Tibial artery (tissue), 4 donors: ENCODE measurements around the gene STUB1.

ENCODE experiments used
- DNase-seq, 2 donors: peaks; one replicate each; pipeline ENCODE4 v3.0.0-alpha.2; 2019
- H3K27ac ChIP-seq, 2 donors: fragments of 200-600 bp; sonication (generic) in 1 of 2; 1 replicate in 1 of 2; 2 replicates in 1 of 2; pipeline ENCODE4 v1.5.1; 2018 to 2019; ENCODE audit warnings: mild to moderate bottlenecking in 1 of 2
- H3K27me3 ChIP-seq, 2 donors: fragments of 200-600 bp; sonication (generic) in 1 of 2; one replicate each; pipeline versions ENCODE4 v1.5.1 to v1.6.0; 2016 to 2019
- H3K36me3 ChIP-seq, 3 donors: fragments of 200-600 bp; sonication (generic) in 2 of 3; one replicate each; pipeline ENCODE4 v1.5.1; 2016 to 2019; ENCODE audit warnings: mild to moderate bottlenecking in 2 of 3
- H3K4me1 ChIP-seq, 4 donors: fragments of 200-600 bp; sonication (generic) in 2 of 4; 1 replicate in 3 of 4; 2 replicates in 1 of 4; pipeline ENCODE4 v1.5.1; 2016 to 2019
- H3K4me3 ChIP-seq, 2 donors: fragments of 200-600 bp; sonication (generic) in 1 of 2; 1 replicate in 1 of 2; 2 replicates in 1 of 2; pipeline ENCODE4 v1.5.1; 2018 to 2019; ENCODE audit warnings: mild to moderate bottlenecking in 2 of 2
- H3K9me3 ChIP-seq, 3 donors: fragments of 200-600 bp; sonication (generic) in 1 of 3; one replicate each; pipeline ENCODE4 v1.5.1; 2016 to 2019
- CTCF ChIP-seq, 2 experiments: fragments of 200-600 bp in 1 of 2; fragments of 450-650 bp in 1 of 2; IDR thresholded peaks; one replicate each; pipeline ENCODE4 v1.5.1; 2017 to 2019; ENCODE audit warnings: antibody characterized with exemption in 2 of 2, mild to moderate bottlenecking in 1 of 2, moderate library complexity in 1 of 2
- intact Hi-C: fragments of 100-400 bp; cut with DNase I; formaldehyde crosslinking; loops from one replicate; pipeline ENCODE4 v1.15.0; 2023; ENCODE audit warnings: low total_unique reads

STUB1 gene

GRCh38 chr16:677316-678190 is 2.7 kb upstream of the STUB1 start:
- no peak for TF ChIP-seq CTCF (IDR thresholded peaks at IDR 0.05)
- no peak overlapping the region for H3K4me3 ChIP-seq
- H3K9me3 ChIP-seq: no peaks in the 10 kb centered on the region
- H3K27ac ChIP-seq: no peak overlapping the region
- no peak for DNase-seq
- intact Hi-C loops: no loop called here
- H3K36me3 ChIP-seq: peaks cover 18 to 37% (median 26%) of the 10 kb centered on the region in 3 donors
- peaks cover 0 to 8% of the 10 kb centered on the region in 2 donors for H3K27me3 ChIP-seq
- H3K4me1 ChIP-seq: peaks cover 0 to 54% (median 38%) of the 10 kb centered on the region in 4 donors

DNA sequence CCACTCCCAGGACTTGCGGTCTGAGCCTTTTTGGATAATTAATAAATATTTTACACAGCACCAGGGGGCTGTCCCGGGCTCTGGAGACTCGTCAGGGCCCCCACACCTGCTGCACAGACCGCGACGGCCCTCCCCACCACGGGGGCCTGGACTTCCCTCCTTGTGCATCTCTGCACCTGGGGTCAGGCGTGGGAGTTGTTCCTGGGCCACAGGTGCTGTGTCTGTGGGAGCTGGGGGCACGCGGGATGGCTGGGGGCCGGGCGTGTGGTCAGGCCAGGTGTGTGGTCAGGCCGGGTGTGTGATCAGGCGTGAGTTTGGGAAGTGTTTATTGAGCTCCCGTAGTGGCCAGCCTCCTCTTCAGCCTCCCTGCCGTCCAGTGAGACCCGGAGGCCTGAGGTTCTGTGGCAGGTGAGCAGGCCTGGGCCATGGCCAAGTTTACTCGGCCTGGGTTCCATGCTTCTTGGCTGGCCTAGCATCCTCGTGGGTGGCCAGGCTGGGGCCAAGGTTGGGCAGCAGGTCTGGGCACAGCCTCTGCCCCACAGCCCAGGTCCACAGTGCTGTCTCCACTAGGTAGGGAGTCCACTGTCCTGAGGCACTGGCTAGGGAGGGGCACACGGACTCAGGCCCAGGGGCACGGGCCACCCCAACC is 1.9 kb upstream of the STUB1 start:
- H3K36me3 ChIP-seq: peaks cover 18 to 37% (median 23%) of the 10 kb centered on the region in 3 donors
- no peak overlapping the region for H3K27ac ChIP-seq
- intact Hi-C loops: no loop called here
- no peaks in the 10 kb centered on the region for H3K9me3 ChIP-seq
- peaks cover 2 to 62% (median 44%) of the 10 kb centered on the region in 4 donors for H3K4me1 ChIP-seq
- no peak for DNase-seq
- H3K4me3 ChIP-seq: no peak overlapping the region
- TF ChIP-seq CTCF (IDR thresholded peaks at IDR 0.05): no peak
- peaks cover 0 to 8% of the 10 kb centered on the region in 2 donors for H3K27me3 ChIP-seq

- Histone ChIP-seq H3K4me1 (peaks cover 3 to 67% (median 50%) of the 10 kb centered on the region in 4 donors), H3K9me3 (no peaks in the 10 kb centered on the region), H3K27ac (peak overlapping the region; percentile 79 to 87), H3K36me3 (peaks cover 17 to 31% (median 18%) of the 10 kb centered on the region in 3 donors), H3K4me3 (peak overlapping the region; percentile 60 to 81), H3K27me3 (peaks cover 0 to 8% of the 10 kb centered on the region in 2 donors)
- intact Hi-C loops: no loop called here
- no peak for TF ChIP-seq CTCF (IDR thresholded peaks at IDR 0.05)
- DNase-seq: peak; percentile 59 to 87
Observed at GRCh38 chr16:678858-679813, 1.1 kb upstream of the STUB1 start.

GRCh38 chr16:680625-680945 is 375 bp downstream of the STUB1 start:
- Histone ChIP-seq H3K4me1 (peaks cover 3 to 71% (median 54%) of the 10 kb centered on the region in 4 donors), H3K36me3 (peaks cover 17 to 27% (median 18%) of the 10 kb centered on the region in 3 donors), H3K4me3 (peak overlapping the region; percentile 60 to 81), H3K27me3 (peaks cover 0 to 8% of the 10 kb centered on the region in 2 donors), H3K9me3 (no peaks in the 10 kb centered on the region), H3K27ac (peak overlapping the region; percentile 79 to 87)
- no peak for DNase-seq
- intact Hi-C loops: no loop called here
- TF ChIP-seq CTCF (IDR thresholded peaks at IDR 0.05): no peak
